Measurements from ENCODE around the gene TSHZ1. TPM values are rescaled to one million over a fixed set of nuclear protein-coding genes. Genes with fewer than 3 reads are reported as not detected.

TSHZ1 gene
- total RNA-seq, 4 donors from 2014 or later: 16.3 to 34.8 (median 29.8) TPM

- 87 to 91% methylated on average over 5 to 9 of the region's 9 CpGs for WGBS, 2 donors (ENCODE audit: low coverage in 1 of 2)
- intact Hi-C loops (cut with DNase I; ENCODE audit: low total_unique reads) (no loop called here), in situ Hi-C loops (cut with MboI; ENCODE audit: low pct_ligation_motif_present in 1 of 4, low pct_unique_long_range_greater_than_20kb in 1 of 4, low sequenced_read_pairs in 3 of 4) (no loop called here)
- H3K27ac ChIP-seq: no peak overlapping the region
- H3K9me3 ChIP-seq: no peaks in the 10 kb centered on the region
- H3K36me3 ChIP-seq: peaks cover 0 to 14% (median 4%) of the 10 kb centered on the region in 4 donors
- no peaks in the 10 kb centered on the region for H3K27me3 ChIP-seq
- TF ChIP-seq CTCF (IDR thresholded peaks at IDR 0.05) (no peak), EP300 (IDR thresholded peaks at IDR 0.05; ENCODE audit: low read depth) (no peak), POLR2AphosphoS5 (IDR thresholded peaks at IDR 0.05) (no peak), POLR2A (IDR thresholded peaks at IDR 0.05) (no peak)
- no peak for DNase-seq
- no peaks in the 10 kb centered on the region for H3K4me1 ChIP-seq
- no peak overlapping the region for H3K4me3 ChIP-seq
Observed at GRCh38 chr18:75290737-75291358, 80.3 kb downstream of the TSHZ1 start.

- intact Hi-C loops (cut with DNase I; ENCODE audit: low total_unique reads): no loop called here
- H3K4me3 ChIP-seq: no peak overlapping the region
- in situ Hi-C loops (cut with MboI; ENCODE audit: low pct_ligation_motif_present in 1 of 4, low pct_unique_long_range_greater_than_20kb in 1 of 4, low sequenced_read_pairs in 3 of 4): no loop called here
Observed at GRCh38 chr18:75291460-75291859, 80.9 kb downstream of the TSHZ1 start.

GRCh38 chr18:75293591-75293990, 83.0 kb downstream of the TSHZ1 start:
- no peaks in the 10 kb centered on the region for H3K4me1 ChIP-seq
- in situ Hi-C loops (cut with MboI; ENCODE audit: low pct_ligation_motif_present in 1 of 4, low pct_unique_long_range_greater_than_20kb in 1 of 4, low sequenced_read_pairs in 3 of 4): no loop called here
- TF ChIP-seq POLR2A (IDR thresholded peaks at IDR 0.05): no peak
- no peak for TF ChIP-seq EP300 (IDR thresholded peaks at IDR 0.05; ENCODE audit: low read depth)
- no peak for TF ChIP-seq POLR2AphosphoS5 (IDR thresholded peaks at IDR 0.05)
- no peak for TF ChIP-seq CTCF (IDR thresholded peaks at IDR 0.05)
- no peaks in the 10 kb centered on the region for H3K27me3 ChIP-seq
- H3K36me3 ChIP-seq: no peaks in the 10 kb centered on the region
- no peak overlapping the region for H3K4me3 ChIP-seq
- no peak overlapping the region for H3K27ac ChIP-seq
- intact Hi-C loops (cut with DNase I; ENCODE audit: low total_unique reads): no loop called here
- 84 to 93% methylated on average over 5 to 9 of the region's 9 CpGs for WGBS, 2 donors (ENCODE audit: low coverage in 1 of 2)
- DNase-seq: no peak
- H3K9me3 ChIP-seq: no peaks in the 10 kb centered on the region

More at GRCh38 chr18:75291460-75291859, 80.9 kb downstream of the TSHZ1 start:
- DNase-seq: no peak
- Histone ChIP-seq H3K36me3 (peaks cover 0 to 8% (median 4%) of the 10 kb centered on the region in 4 donors), H3K27ac (no peak overlapping the region), H3K27me3 (no peaks in the 10 kb centered on the region), H3K9me3 (no peaks in the 10 kb centered on the region), H3K4me1 (no peaks in the 10 kb centered on the region)
- 75 to 84% methylated on average over 5 to 9 of the region's 9 CpGs for WGBS, 2 donors (ENCODE audit: low coverage in 1 of 2)
- TF ChIP-seq CTCF (IDR thresholded peaks at IDR 0.05) (no peak), POLR2A (IDR thresholded peaks at IDR 0.05) (no peak), POLR2AphosphoS5 (IDR thresholded peaks at IDR 0.05) (no peak), EP300 (IDR thresholded peaks at IDR 0.05; ENCODE audit: low read depth) (no peak)

- H3K27ac ChIP-seq: no peak overlapping the region
- 54 to 64% methylated on average over 5 to 8 of the region's 8 CpGs for WGBS, 2 donors (ENCODE audit: low coverage in 1 of 2)
- H3K36me3 ChIP-seq: no peaks in the 10 kb centered on the region
- no peaks in the 10 kb centered on the region for H3K9me3 ChIP-seq
- intact Hi-C loops (cut with DNase I; ENCODE audit: low total_unique reads): no loop called here
- no peak for TF ChIP-seq EP300 (IDR thresholded peaks at IDR 0.05; ENCODE audit: low read depth)
- no peaks in the 10 kb centered on the region for H3K4me1 ChIP-seq
- DNase-seq: no peak
- in situ Hi-C loops (cut with MboI; ENCODE audit: low pct_ligation_motif_present in 1 of 4, low pct_unique_long_range_greater_than_20kb in 1 of 4, low sequenced_read_pairs in 3 of 4): no loop called here
- no peaks in the 10 kb centered on the region for H3K27me3 ChIP-seq
- H3K4me3 ChIP-seq: no peak overlapping the region
Observed at GRCh38 chr18:75297731-75298130, 87.1 kb downstream of the TSHZ1 start.
